CD4-positive, alpha-beta T cell treated with Interleukin-21 for 1 hour (primary cell): Measurements from ENCODE around the gene ZNF519.

Experiments
- DNase-seq: peaks from one replicate; pipeline ENCODE4 v3.0.0-alpha.2; 2020

The ZNF519 gene

GRCh38 chr18:14092625-14093306 is 39.5 kb downstream of the ZNF519 start:
- no peak for DNase-seq

GRCh38 chr18:14089781-14090180 is 42.5 kb downstream of the ZNF519 start:
- no peak for DNase-seq

- no peak for DNase-seq
Observed at GRCh38 chr18:14089191-14089590, 43.0 kb downstream of the ZNF519 start.

GRCh38 chr18:14086458-14087231 is 45.6 kb downstream of the ZNF519 start:
- peak; percentile 15 for DNase-seq

- no peak for DNase-seq
Observed at GRCh38 chr18:14085770-14086457, 46.3 kb downstream of the ZNF519 start.

- no peak for DNase-seq
Observed at GRCh38 chr18:14075196-14075595, 57.0 kb downstream of the ZNF519 start.

- DNase-seq: no peak
Observed at GRCh38 chr18:14074187-14074586, 58.0 kb downstream of the ZNF519 start.

GRCh38 chr18:14053661-14054060 is 78.6 kb downstream of the ZNF519 start:
- DNase-seq: no peak
